Measurements from ENCODE around the gene CORO2B.

DNA sequence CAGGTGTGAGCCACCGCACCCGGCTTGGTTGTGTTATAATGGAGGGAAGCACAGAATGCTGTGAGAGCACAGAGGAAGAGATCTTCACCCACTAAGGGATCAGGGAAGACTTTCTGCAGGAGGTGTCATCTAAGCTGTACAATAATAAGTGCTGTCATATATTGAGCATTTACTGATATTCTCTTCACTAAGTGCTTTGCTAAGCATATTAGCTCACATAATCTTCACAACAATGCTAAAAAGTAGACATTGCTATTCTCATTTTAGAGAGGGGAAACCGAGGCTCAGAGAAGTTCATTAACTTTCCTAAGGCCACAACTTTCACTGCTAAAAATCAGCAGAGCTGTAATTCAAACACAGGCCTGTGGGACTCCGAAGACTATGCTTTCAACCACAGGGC is 115.3 kb downstream of the CORO2B start:
- TF ChIP-seq EZH2 (IDR thresholded peaks at IDR 0.05): no peak
- TF ChIP-seq POLR2AphosphoS5 (IDR thresholded peaks at IDR 0.05; ENCODE audit: borderline replicate concordance, low read depth, low read length): no peak

Data from SK-N-MC (cell line).